ENCODE data around the gene GPR78.

GPR78 gene

GRCh38 chr4:8600266-8600665, 20.1 kb downstream of the GPR78 start:
- DNase-seq (ENCODE audit: low read depth): no peak

- no peak for DNase-seq (ENCODE audit: low read depth)
These were observed 20.5 kb downstream of the GPR78 start for GRCh38 chr4:8600686-8601085.

GRCh38 chr4:8601086-8601485, 20.9 kb downstream of the GPR78 start:
- no peak for DNase-seq (ENCODE audit: low read depth)

- DNase-seq (ENCODE audit: low read depth): no peak
These were observed 21.4 kb downstream of the GPR78 start for GRCh38 chr4:8601556-8601955.

- no peak for DNase-seq (ENCODE audit: low read depth)
These were observed 22.7 kb downstream of the GPR78 start for GRCh38 chr4:8602686-8603430.

- DNase-seq (ENCODE audit: low read depth): no peak
These were observed 23.7 kb downstream of the GPR78 start for GRCh38 chr4:8603931-8604330.

DNA sequence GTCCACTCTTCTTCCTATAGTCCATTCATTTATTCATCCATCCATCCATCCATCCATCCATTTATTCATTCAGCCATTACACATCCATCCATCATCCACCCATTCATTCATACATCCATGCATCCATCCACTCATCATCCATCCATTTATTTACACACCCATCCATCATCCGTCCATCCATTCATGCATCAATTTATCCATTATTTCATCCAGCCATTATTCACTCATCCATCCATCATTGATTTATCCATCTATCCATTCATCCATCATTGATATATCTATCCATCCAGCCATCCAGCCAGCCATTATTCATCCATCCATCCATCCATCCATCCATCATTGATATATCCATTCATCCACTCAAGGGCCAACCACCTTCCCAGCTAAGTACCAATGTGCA, 25.1 kb downstream of the GPR78 start:
- DNase-seq (ENCODE audit: low read depth): no peak

DNA sequence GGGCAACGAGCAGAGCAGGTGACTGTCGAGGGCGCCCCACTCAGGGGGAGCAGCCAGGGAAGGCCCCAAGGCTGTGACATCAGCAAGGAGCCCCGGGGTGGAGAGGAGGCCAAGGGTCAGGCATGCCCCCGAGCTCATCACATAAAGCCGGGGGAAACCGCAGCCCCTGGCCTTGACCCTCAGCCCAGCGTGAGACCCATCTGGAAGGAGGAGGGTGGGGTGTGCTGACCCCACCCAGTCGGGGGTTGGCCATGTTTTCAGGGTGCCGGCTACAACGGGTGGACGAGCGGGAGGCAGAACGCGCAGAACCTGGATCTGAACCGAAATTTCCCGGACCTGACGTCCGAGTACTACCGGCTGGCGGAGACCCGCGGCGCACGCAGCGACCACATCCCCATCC, 26.3 kb downstream of the GPR78 start:
- no peak for DNase-seq (ENCODE audit: low read depth)

GRCh38 chr4:8606966-8607365, 26.8 kb downstream of the GPR78 start:
- DNase-seq (ENCODE audit: low read depth): no peak

- no peak for DNase-seq (ENCODE audit: low read depth)
These were observed 27.6 kb downstream of the GPR78 start for GRCh38 chr4:8607603-8608481.

- DNase-seq (ENCODE audit: low read depth): no peak
These were observed 28.7 kb downstream of the GPR78 start for GRCh38 chr4:8608714-8609391.

- DNase-seq (ENCODE audit: low read depth): no peak
These were observed 29.2 kb downstream of the GPR78 start for GRCh38 chr4:8609406-8609805.

DNA sequence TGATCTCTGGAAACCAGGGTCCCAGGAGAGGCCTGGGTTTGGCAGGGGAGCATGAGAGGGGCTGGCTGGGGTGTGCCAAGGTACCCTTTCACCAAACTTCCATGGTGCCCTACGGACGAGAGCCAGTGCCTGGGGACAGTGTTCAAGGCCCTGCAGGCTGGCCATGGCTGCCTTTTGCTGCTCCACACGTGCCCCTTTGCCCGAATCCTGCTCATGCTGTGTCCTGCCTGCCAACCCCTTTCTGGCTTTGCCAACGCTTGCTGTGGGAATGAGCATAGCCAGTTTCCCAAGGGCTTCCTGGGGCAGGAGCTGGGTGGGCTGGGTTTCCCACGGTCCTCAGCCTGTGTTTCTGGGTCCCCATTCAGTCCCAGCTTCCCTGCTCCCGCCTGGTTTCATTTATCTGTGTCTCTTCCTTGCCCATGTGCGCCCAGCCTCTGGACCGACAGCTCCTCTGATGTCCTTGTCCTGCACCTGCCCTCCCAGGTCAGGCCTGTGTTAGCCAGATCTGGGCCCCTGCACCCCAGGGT, 29.7 kb downstream of the GPR78 start:
- DNase-seq (ENCODE audit: low read depth): no peak

GRCh38 chr4:8610858-8611616, 30.8 kb downstream of the GPR78 start:
- no peak for DNase-seq (ENCODE audit: low read depth)

- no peak for DNase-seq (ENCODE audit: low read depth)
These were observed 32.5 kb downstream of the GPR78 start for GRCh38 chr4:8612646-8613045.

- no peak for DNase-seq (ENCODE audit: low read depth)
These were observed 33.5 kb downstream of the GPR78 start for GRCh38 chr4:8613421-8614364.

DNA sequence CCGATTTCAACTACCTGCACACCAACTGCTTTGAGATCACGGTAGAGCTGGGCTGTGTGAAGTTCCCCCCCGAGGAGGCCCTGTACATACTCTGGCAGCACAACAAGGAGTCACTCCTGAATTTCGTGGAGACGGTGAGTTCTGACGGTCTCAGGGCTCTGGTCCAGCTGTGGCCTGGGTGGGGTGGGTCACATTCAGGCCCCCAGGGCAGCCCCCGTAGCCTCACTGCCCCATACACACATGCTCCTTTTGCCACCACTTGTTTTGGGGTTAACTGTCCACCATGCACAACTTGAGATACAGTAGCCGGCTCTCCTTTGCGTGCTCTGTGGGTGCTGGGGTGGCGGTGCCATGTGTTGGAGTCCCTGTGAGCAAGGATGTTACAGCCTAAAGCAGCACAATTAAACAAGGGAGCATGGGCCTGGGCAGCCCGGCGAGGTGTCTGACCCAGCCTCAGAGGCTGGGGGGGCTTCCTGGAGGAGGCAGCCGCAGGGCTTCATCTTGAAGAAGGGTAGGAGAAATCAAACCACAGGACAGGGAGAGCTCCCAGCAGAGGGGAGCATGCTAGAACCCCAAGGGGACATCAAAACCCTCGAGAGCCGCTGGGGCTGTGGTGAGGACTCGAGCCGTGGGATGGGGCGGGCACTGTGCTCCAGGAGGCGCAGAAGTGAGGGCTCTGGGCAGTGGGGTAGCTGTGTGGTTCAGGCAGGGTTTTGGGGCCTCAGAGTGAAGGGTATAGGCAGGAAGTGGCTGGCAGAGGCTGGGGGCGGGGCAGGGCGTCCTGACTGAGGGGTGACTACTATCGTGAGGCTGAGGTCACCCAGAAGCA, 34.4 kb downstream of the GPR78 start:
- no peak for DNase-seq (ENCODE audit: low read depth)

- no peak for DNase-seq (ENCODE audit: low read depth)
These were observed 35.2 kb downstream of the GPR78 start for GRCh38 chr4:8615366-8615765.

DNA sequence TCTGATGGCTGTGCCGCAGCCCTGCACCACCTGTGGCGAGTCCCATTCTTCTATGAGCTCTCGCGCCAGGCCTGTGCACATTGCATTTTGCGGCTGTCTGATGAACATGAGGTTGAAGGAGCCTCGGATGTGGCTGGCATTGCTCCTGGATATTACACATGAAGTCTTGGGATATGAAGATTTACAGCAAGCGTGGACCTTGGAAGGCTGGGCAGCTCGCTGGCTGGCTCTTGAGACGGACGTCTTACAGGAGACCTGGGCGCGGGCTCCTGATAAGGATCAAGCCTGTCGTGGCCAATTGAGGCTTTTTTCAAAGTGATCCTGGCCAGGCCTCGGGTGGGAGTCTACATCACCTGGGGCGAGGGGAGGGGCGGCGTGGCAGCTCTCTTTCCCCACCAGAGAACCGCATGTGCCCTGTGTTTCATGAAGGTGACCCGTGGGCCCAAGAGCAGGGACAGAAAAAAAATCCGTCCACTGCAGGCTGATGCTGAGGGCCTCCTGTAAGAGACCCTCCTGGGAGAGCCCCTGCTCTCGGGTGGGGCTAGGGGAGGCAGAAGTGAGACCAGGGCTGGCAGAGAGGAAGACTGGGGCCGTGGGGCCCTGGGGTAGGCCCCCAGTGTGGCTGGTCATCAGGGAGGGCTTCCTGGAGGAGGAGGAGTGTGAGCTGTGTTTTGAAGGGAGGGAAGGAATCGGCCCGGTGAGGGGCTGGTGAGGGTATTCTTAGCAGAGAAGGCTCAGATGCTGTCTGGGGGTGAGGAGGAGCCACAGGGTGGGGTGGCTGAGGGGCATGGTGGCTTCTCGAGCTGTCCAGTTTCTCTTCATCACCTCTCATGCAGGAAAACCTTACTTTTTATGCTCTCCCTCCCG, 36.0 kb downstream of the GPR78 start:
- DNase-seq (ENCODE audit: low read depth): no peak

Data from HS-5 (cell line).